Stimulated activated CD8-positive, alpha-beta memory T cell treated with anti-CD3 and anti-CD28 coated beads, Interleukin-4, amount 100 ng/mL, for 48 hours (primary cell): ENCODE measurements around the gene SVIL.
"Not testable (repeated sequence)": the region's sequence is repeated elsewhere in the genome, so short reads cannot be mapped to it uniquely, and the experiment has no call there.

Source experiments
- DNase-seq: peaks from one replicate; pipeline ENCODE4 v3.0.0-alpha.2; 2020

The SVIL gene

DNA sequence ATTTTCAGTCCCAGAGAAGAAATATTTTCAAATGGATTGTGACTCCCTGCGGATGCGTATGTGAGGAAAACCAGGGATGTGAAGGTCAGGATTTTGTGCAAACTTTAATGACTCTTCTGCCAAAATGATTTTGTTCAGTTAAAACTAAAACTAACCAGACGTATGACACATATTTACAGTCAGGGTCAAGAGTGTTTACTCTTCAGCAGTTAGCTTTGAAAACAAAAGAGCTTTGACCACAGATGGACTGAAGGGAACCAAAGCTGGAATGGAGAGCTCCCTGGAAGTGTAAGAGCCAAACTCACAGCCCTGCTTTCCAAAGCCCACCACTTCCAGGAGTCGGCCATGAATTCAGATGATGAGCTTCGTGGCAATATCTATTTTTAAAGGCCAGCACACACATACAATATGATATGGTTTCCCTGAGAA, 15.5 kb downstream of the SVIL start:
- no peak for DNase-seq

DNA sequence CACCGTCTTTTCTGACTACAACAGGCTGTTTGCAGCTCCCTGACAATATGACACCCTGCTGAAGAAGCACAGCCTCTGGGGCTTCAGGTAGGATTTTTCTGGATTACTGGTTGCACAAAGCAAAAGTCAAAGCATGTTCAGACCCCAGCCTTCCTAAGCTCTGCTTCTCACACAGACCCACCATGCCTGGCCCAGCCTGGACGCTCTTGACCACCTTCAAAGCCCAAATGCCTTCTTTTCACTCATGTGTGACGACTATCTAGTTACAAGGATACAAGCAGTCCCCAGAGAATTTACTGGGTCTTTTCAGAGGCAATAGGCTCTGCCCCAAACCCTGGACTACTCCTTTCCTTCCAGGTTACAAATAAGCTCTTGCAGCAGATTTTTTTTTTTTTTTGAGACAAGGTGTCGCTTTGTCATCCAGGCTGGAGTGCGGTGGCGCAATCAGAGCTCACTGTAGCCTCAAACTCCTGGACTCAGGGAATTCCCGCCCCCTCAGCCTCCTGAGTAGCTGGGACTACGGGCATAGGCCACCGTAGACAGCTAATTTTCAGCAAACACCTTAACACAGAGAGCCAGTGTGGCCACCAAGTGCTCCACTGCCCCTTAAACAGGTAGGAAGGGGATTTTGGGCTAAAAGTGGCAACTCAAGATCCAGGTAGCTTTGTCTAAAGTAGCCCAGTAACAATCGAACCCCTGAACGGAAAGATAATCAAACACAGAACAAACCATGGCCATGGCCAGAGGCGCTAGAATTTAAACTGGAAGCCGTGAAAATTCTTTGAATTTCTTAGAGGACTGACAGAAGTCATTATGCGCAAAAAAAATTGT, 16.2 kb downstream of the SVIL start:
- no peak for DNase-seq

DNA sequence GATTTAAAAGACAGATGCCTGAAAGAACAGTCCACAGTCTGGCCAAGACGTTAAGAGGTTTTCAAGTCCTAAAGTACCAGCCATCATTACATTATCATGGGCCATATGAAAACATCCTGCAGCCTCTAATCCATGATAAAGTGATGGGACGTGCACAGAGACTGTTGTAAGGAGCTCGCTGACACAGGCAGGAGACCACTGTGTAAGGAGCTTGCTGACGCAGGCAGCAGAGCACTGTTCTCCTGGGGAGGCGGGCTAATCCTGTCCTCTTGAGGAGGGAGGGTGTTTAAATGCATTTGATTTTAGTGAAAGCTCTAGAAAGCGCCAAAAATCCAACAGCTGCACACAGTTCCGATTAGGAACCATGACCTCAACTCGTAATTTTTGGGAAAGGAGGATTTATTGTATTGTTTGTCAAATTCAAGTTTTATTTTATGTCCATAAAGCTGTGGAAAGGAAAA, 16.9 kb downstream of the SVIL start:
- no peak for DNase-seq

DNA sequence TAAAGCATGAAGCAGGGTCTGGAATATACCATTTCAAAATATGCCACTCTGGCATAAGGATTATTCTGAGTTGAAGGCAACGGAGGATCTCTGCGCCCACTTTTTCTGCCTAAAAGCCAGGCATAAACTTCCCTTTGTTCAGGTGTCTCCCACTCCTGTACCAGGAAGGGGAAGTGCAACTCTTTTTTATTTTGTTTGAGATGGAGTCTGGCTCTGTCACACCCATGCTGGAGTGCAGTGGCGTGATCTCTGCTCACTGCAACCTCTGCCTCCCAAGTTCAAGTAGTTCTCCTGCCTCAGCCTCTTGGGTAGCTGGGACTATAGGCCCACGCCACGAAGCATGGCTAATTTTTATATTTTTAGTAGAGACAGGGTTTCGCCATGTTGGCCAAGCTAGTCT, 18.2 kb downstream of the SVIL start:
- no peak for DNase-seq

DNA sequence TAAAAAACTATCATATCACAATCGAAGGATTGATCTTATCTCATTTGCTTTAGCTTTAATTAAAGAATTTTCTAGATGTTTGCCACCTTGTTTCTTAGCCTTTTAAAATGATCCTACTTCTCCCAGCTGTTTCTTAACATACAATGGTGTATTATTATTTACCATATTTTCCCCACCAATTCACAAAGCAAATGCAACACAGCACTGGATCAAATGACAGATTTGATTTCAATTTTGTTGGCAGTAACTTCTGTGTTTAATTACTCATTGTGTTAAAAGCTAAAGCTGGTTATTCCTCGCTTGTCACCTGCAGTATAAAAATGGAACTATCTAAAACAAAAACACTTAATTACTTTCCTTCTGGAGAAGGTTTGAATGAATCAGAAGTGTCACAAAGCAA, 19.6 kb downstream of the SVIL start:
- no peak for DNase-seq

DNA sequence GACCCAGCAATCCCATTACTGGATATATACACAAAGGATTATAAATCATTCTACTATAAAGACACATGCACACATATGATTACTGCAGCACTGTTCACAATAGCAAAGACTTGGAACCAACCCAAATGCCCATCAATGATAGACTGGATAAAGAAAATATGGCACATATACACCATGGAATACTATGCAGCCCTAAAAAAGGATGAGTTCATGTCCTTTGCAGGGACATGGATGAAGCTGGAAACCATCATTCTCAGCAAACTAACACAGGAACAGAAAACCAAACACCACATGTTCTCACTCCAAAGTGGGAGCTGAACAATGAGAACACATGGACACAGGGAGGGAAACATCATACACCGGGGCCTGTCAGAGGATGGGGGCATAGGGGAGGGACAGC, 20.5 kb downstream of the SVIL start:
- DNase-seq = not testable (repeated sequence)

DNA sequence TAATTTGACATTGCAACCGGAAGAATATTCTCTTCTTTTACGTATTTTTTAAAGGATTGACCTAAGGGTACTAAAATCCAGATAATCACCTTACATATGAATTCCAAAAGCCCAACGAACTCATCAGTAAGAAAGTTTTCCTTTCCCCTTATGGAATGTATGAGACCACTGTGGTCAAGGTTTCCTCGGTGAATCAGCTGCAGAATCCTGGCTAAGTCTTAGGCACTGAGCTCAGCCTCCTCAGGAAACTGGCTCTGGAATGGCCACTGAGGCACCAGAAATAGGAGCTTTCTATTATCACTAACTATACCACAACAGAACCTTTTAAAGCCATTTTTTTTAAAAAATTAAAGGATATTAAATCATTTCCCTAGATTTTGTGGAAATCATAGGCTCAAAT, 21.0 kb downstream of the SVIL start:
- DNase-seq = no peak

DNA sequence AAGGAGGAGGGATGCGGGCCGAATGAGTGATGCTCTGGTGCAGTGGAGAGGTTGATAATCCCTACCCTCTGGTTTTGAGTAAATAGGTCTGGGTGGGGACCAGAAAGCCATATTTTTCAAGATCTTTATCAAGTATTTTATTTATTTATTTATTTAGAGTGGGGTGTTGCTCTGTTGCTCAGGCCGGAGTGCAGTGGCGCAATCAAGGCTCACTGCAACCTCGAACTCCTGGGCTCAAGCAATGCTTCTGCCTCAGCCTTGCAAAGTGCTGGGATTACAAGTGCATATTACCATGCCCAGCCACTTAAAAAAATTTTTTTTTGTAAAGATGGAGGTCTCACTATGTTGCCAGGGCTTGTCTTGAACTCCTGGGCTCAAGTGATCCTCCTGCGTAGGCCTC, 21.6 kb downstream of the SVIL start:
- DNase-seq = no peak

DNA sequence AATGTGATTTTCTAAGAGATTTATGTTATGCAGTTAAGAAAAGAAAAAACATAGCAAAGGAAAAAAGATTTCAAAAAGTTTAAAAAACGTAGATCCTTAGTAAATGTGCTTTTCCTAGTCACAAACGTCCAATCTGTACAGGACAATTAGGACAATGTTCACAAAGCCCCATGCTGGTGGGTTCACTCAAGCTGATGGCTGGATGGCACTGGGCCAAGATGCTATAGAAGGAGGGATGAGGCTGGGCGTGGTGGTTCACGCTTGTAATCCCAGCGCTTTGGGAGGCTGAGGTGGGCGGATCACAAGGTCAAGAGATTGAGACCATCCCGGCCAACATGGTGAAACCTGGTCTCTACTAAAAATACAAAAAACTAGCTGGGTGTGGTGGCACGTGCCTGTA, 22.1 kb downstream of the SVIL start:
- no peak for DNase-seq

DNA sequence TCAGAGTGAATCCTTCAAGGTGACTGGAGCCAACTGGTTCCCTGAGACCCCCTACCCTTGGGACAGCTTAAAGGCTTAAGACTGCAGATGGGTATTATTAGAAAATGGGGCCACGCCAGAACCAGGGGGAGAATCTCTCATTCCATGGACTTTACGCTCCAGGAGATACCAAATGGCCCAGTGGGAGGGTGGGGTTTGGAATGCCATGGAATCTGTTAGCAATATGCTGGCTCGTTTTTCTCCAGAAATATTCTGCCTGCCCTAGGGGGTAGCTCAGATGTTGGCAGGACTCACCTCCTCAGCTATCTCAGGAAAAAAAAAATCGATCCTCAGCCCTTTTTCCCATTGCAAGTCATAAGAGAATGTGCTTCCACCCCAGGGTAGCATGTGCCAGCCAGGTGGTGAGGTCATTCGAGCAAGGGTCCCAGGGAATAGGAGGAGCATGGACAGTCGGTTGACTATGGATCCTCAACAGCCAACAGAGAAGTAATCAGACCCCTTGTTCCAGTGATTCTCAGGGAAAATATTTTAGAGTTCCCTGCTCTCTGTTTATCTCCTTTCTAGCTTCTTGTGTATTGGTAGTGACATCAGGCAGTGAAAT, 22.9 kb downstream of the SVIL start:
- DNase-seq = no peak

DNA sequence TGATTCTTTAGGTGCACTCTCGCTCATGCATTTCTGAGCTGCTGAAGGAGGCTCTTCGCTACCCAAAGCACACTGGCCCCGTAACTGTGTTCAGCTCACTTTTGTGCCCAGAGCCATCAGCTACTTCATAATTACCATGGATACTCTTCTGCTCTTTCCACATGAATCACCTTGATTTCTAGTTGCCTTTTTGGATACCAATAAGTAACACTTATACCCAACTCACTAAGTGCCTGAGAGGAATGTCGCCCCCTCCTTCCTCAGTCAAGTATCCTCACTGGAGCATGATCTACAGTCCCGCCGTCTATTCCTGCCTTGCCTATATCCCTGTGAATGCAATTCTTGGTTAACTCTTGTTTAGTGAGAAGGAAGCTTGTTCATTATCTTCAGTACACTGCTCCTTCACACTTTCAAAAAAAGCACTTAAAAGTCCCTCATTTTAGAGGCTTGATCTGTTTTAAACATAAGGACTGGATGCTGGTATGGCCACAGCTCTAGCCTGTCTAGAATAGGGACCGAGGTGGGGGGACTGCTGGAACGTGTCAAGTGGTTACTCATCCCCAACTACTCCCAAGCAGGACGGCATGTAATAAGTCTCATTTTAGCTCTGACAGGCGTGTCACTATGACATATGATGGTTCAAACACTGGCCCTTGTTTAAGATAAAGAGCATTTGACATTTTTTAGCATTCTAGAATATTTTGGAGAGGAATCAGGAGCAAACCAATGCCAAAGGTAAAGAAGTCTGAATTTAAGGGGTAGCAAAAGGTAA, 23.7 kb downstream of the SVIL start:
- DNase-seq = no peak

DNA sequence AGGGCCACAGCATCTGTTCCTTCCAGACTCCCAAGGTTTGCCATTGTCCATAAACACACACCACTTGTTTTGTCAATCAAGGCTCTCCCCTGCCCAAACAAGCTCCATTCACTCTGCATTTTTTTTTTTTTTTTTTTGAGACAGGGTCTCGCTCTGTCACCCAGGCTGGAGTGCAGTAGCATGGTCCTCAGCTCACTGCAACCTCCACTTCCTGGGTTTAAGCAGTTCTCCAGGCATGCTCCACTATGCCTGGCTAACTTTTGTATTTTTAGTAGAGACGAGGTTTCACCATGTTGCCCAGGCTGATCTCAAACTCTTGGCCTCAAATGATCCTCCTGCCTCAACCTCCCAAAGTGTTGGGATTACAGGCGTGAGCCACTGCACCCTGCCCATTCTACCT, 24.4 kb downstream of the SVIL start:
- not testable (repeated sequence) for DNase-seq

DNA sequence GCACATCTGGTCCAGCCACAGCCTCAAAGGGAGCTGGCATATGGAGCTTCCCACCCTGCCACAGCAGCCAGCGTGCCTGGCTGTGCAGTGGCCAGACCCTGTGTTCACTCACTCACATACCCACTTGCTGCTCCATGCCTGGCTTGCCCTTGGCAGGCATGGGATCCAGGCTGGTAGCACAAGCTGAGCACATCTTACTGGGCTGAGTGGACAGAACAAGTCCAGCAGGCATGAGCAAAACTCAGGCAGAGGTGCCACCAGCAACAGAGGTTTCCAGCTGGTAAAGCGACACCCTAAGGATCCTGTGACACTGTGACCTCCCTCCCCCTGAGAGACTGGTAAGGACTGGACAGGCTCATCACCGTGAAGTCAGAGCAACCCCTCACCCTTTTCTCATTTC, 25.1 kb downstream of the SVIL start:
- no peak for DNase-seq

DNA sequence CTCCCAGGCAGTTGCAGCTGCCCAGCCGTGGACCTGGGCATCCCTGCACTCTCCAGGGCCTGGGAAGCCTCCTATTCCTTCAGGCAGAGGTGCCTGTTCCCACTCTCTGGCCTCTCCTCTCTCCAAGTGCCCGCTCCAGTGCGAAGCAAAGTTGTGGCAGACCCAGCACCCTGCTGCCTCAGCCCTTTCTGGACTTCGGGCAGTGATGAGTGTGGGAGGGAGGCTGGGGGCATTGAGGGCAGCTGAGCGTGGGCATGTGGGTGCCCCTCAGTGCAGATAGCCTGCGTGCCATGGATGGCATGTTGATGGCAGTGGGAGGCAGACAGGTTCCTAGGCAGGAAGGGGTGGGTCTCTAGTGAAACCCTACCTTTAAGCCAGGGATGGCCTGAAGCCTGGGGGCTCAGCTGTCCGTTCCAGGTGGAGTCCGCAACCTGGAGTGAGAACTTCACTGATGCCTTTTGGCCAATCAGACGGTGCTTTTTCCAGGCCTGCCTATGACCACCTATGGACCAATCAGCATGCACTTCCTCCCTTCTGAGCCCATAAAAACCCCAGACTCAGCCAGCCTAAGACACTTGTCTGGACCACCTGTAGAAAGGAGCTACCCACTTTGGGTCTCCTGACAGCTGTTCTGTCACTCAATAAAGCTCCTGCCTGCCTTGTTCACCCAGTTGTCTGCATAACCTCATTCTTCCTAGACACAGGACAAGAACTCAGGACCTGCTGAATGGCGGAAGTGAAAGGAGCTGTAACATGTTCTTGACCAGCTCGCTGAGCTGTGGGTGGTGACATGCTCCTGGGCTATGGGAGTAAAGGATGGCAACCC, 26.1 kb downstream of the SVIL start:
- DNase-seq = no peak

DNA sequence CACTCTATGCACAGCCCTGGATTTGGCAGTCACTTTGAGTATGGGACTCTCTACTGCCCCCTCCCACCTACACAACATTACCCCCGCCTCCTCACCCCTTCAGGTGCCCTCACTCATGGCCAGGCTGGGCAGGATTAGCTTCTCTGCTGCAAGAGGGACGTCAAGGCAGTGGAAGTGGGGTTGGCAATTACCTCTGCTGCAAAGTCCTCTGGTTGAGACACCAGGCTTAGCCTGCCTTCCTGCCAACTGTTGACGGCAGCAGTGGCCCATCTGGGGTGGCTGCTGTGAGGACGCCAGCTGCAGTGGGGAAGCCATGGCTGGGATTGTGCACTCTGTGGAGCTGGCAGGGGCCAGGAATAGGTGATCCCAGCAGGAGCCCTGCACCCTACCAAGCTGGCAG, 26.7 kb downstream of the SVIL start:
- no peak for DNase-seq

DNA sequence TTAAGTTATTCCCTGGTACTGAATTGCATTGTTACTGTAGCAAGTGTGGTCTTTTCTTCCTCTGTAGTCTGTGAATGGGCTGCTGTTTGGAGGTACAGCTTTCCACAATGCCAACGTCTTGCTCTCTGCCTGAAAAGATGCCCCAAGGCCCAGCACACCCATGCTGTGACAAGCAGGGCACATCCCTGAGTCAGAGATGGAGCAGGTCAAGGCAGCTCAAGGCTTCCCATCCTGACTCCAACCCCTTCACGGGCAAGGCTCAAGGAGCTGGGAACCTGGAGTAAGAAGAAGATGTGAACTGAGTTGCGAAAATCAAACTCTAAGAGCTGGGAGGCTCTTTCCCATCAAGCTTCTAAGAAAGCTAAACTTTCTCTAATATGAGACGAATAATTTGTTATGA, 27.2 kb downstream of the SVIL start:
- no peak for DNase-seq

DNA sequence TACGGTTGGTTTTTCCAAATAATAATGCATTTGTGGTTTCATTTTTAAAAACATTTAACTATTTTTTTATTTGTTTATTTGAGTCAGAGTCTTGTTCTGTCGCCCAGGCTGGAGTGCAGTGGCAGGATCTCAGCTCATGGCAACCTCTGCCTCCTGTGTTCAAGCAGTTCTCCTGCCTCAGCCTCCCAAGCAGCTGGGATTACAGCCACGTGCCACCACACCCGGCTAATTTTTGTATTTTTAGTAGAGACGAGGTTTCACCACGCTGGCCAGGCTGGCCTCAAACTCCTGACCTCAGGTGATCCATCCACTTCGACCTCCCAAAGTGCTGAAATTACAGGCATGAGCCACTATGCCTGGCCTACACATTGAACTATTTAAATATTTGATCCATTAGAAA, 28.1 kb downstream of the SVIL start:
- DNase-seq = not testable (repeated sequence)

DNA sequence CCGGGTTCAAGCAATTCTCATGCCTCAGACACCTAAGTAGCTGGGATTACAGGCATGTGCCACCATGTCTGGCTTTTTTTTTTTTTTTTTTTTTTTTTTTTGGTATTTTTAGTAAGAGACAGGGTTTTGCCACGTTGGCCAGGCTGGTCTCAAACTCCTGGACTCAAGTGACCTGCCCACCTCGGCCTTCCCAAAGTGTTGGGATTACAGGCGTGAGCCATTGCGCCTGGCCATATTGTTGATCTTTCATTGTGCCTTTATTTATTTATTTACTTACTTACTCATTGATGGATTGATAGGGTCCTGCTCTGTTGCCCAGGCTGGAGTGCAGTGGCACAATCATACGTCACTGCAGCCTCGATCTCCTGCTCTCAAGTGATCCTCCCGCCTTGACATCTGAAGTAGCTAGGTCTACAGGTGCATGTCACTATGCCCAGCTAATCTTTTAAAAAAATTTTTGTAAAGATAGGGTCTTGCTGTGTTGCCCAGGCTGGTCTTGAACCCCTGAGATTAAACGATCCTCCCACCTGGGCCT, 30.4 kb downstream of the SVIL start:
- no peak for DNase-seq

DNA sequence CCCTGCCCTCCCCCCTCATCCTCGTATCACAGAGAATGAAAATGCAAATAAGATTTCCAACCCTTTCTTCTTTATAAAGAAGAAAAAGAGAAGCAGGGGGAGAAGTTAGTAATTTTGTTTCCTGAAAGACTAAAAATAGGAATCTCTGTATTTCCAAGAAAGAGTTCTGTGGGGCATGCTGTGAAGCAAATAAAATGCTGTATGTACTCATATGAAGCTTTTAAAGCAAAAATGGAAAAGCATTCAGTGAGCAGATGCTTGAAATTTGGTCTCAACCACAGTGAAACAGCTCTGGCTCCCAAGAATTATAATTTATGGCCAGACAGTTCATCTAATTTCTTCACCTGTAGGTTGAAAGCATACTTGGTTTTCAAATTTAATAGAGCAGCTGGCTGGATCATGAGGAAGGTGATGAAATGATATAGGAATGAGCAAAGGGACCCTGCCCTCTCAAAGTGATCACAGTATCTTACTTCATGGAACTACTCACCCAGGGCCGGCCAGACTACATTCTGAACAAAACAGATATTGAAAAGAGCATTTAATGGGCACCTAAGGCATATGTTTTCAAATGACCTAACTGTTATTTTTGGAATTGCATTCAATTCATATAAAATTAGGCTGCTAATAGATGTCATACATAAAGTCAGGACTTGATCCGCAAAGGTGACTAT, 31.4 kb downstream of the SVIL start:
- DNase-seq = no peak

DNA sequence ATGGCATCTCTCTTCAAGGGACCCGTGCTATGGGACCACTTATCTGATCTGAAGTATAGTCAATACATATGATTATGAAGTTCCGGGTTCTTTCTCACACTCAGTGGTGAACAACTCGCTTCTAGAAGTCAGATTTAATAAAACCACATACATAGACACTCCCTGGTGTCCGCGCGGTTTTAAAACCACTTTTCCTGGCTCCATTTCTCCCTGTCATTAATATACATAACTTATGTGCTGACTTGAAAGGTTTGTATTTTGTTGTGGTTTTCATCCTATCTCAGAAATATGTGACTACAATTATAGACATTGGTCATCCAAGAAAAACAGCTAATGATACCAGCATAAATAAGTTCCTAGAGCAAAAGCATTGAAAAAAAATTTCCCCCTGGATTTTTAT, 34.0 kb downstream of the SVIL start:
- DNase-seq = peak; percentile 2

DNA sequence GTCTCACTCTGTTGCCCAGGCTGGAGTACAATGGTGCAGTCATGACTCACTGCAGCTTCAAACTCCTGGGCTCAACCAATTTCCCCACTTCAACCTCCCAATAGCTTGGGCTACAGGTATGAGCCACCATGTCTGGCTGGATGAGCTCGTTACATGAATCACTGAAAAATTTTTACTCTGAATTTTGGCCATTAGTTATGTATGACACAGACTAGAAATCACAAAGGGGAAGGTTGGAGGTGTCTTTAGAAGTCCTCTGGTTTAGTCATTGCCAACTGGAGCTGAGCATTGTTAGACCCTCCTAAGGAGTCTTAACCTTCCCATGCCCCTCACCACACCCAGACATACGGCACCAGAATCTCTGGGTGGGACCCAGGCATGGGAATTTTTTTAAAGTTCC, 34.7 kb downstream of the SVIL start:
- DNase-seq = no peak

DNA sequence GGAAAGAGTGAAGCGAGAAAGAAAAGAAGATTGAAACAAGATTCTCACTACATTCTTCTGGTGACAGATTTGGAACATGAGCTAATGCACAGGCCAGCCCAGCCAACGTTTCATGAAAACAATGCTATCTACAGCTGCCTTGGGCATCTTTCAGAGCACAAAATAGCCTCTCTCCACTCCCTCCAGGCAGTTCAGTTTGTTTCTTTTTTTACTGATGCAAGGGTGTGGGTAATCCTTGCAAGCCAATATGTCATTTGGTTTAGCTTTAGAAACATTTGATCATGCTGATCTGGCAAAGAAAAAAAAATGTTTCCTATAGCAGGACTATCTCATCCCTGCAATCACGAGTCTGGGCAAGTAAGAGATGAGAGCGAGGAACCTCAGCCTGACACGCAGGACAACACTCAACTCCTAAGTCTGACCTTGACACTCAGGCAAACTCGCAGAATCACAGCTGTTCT, 35.9 kb downstream of the SVIL start:
- DNase-seq = no peak
